SK-N-SH (cell line): ENCODE results near the gene TNFSF18. TPM values are rescaled to one million over a fixed set of nuclear protein-coding genes. Genes with fewer than 3 reads are reported as not detected.

Experiments
- CTCF ChIA-PET: fragments of 300-600, 350-600 bp; formaldehyde crosslinking; extraction: SDS; loops from one replicate; lab custom pipeline; 2021; lab: Yijun Ruan, JAX
- POLR2A ChIA-PET: fragments of 350-600 bp; sonication (Branson Sonifier 250); formaldehyde crosslinking; extraction: SDS; loops from one replicate; lab custom pipeline; 2020; ENCODE audit warnings: antibody characterized with exemption, inconsistent platforms; lab: Yijun Ruan, JAX
- DNase-seq: peaks from one replicate; pipeline ENCODE4 v3.0.0; 2012
- H2AFZ ChIP-seq: fragments of 200-600 bp; sonication (generic); 2 replicates; pipeline ENCODE4 v1.8.1; 2016; ENCODE audit warnings: antibody characterized with exemption, mild to moderate bottlenecking, low read depth
- H3F3A ChIP-seq: fragments of 200-600 bp; sonication (generic); replicated peaks from 2 replicates; pipeline ENCODE3; 2016; ENCODE audit warnings: antibody characterized with exemption, mild to moderate bottlenecking; ENCODE audit not compliant: insufficient read depth
- H3K27ac ChIP-seq, 2 experiments: fragments of 200-500 bp in 1 of 2; fragments of 200-600 bp in 1 of 2; sonication (Bioruptor generic) in 1 of 2; sonication (generic), shearing (Covaris generic) in 1 of 2; 2 replicates each; pipeline versions ENCODE4 v1.5.1 to v1.6.1; 2014 to 2016; ENCODE audit warnings: low read depth in 2 of 2, inconsistent platforms in 1 of 2, low read length in 1 of 2, mild to moderate bottlenecking in 1 of 2, mixed read lengths in 1 of 2
- H3K27me3 ChIP-seq: fragments of 200-600 bp; sonication (generic), shearing (Covaris generic); 2 replicates; pipeline ENCODE4 v1.6.1; 2016; ENCODE audit warnings: mixed run types; ENCODE audit not compliant: insufficient read depth
- H3K36me3 ChIP-seq, 2 experiments: fragments of 200-500 bp in 1 of 2; fragments of 200-600 bp in 1 of 2; sonication (Bioruptor generic) in 1 of 2; sonication (generic) in 1 of 2; replicated peaks in 1 of 2; 2 replicates each; pipeline versions ENCODE3 to v1.5.1; 2014 to 2016; ENCODE audit warnings: low read length in 1 of 2, mild to moderate bottlenecking in 1 of 2; ENCODE audit not compliant: insufficient read depth in 2 of 2, control insufficient read depth in 1 of 2
- H3K4me1 ChIP-seq, 2 experiments: fragments of 200-500 bp in 1 of 2; fragments of 200-600 bp in 1 of 2; sonication (Bioruptor generic) in 1 of 2; sonication (generic), shearing (Covaris generic) in 1 of 2; 2 replicates each; pipeline versions ENCODE4 v1.5.1 to v1.6.1; 2014 to 2016; ENCODE audit warnings: low read depth in 1 of 2, low read length in 1 of 2, mixed run types in 1 of 2; ENCODE audit not compliant: insufficient read depth in 2 of 2, control insufficient read depth in 1 of 2
- H3K4me2 ChIP-seq: fragments of 200-600 bp; sonication (generic), shearing (Covaris generic); 2 replicates; pipeline ENCODE4 v1.6.1; 2017; ENCODE audit warnings: mixed run types
- H3K4me3 ChIP-seq, 2 experiments: fragments of 200-500 bp in 1 of 2; fragments of 200-600 bp in 1 of 2; sonication (Bioruptor generic) in 1 of 2; sonication (generic), shearing (Covaris generic) in 1 of 2; 2 replicates each; pipeline versions ENCODE4 v1.5.1 to v1.8.1; 2014 to 2016; ENCODE audit warnings: low read depth in 2 of 2, inconsistent platforms in 1 of 2, low read length in 1 of 2, mild to moderate bottlenecking in 1 of 2, mixed read lengths in 1 of 2, moderate library complexity in 1 of 2
- H3K79me2 ChIP-seq: fragments of 200-600 bp; sonication (generic); 2 replicates; pipeline ENCODE4 v1.8.1; 2017; ENCODE audit warnings: mild to moderate bottlenecking; ENCODE audit not compliant: insufficient read depth
- H3K9ac ChIP-seq: fragments of 200-600 bp; sonication (generic); 2 replicates; pipeline ENCODE4 v1.6.1; 2017; ENCODE audit warnings: mixed run types
- H3K9me2 ChIP-seq: fragments of 200-600 bp; sonication (generic); 2 replicates; pipeline ENCODE4 v1.6.1; 2017; ENCODE audit warnings: mixed run types
- H3K9me3 ChIP-seq: fragments of 200-600 bp; sonication (generic); 2 replicates; pipeline ENCODE4 v1.6.1; 2017; ENCODE audit warnings: mixed run types, mild to moderate bottlenecking, moderate library complexity
- H4K20me1 ChIP-seq: fragments of 200-600 bp; sonication (generic); 2 replicates; pipeline ENCODE4 v1.6.1; 2017; ENCODE audit warnings: mild to moderate bottlenecking, mixed run types; ENCODE audit not compliant: insufficient read depth
- CTCF ChIP-seq: fragments of 200-600 bp; sonication (generic); IDR thresholded peaks from 2 replicates; pipeline ENCODE4 v1.6.1; 2017; ENCODE audit warnings: antibody characterized with exemption, mild to moderate bottlenecking, moderate library complexity
- EP300 ChIP-seq, 2 experiments: IDR thresholded peaks; 2 replicates each; pipeline versions ENCODE4 v1.4.0 to v1.6.1; 2012; ENCODE audit warnings: borderline replicate concordance in 1 of 2, low read depth in 1 of 2, low read length in 1 of 2
- FOSL2 ChIP-seq: IDR thresholded peaks from 2 replicates; pipeline ENCODE4 v1.4.0; 2012; ENCODE audit warnings: low read depth, mild to moderate bottlenecking, moderate library complexity, borderline replicate concordance
- FOXJ3 ChIP-seq: sonication (generic); formaldehyde crosslinking; IDR thresholded peaks from 2 replicates; pipeline ENCODE4 v1.5.1; 2020; ENCODE audit warnings: mild to moderate bottlenecking, missing genetic modification reagents
- GABPA ChIP-seq: IDR thresholded peaks from 2 replicates; pipeline ENCODE4 v1.4.0; 2012; ENCODE audit warnings: low read depth, mild to moderate bottlenecking
- GATA2 ChIP-seq: sonication (generic); formaldehyde crosslinking; IDR thresholded peaks from 2 replicates; pipeline ENCODE4 v1.5.0; 2020; ENCODE audit warnings: mild to moderate bottlenecking, missing genetic modification reagents
- JUND ChIP-seq: IDR thresholded peaks from 2 replicates; pipeline ENCODE4 v1.4.0; 2012
- MEF2A ChIP-seq: IDR thresholded peaks from 2 replicates; pipeline ENCODE4 v1.4.0; 2012; ENCODE audit warnings: low read depth, borderline replicate concordance
- MXI1 ChIP-seq: IDR thresholded peaks from 2 replicates; pipeline ENCODE4 v1.6.1; 2012; ENCODE audit warnings: mild to moderate bottlenecking, low read depth, low read length, improper control_type of control experiment
- NFIC ChIP-seq: IDR thresholded peaks from 2 replicates; pipeline ENCODE4 v1.4.0; 2012; ENCODE audit warnings: borderline replicate concordance
- POLR2AphosphoS5 ChIP-seq: IDR thresholded peaks from 2 replicates; pipeline ENCODE4 v1.6.1; 2012; ENCODE audit warnings: low read depth, low read length
- RAD21 ChIP-seq: IDR thresholded peaks from 2 replicates; pipeline ENCODE4 v1.6.1; 2012; ENCODE audit warnings: mild to moderate bottlenecking, low read length
- RFX5 ChIP-seq: IDR thresholded peaks from 2 replicates; pipeline ENCODE4 v1.6.1; 2012; ENCODE audit warnings: mild to moderate bottlenecking, improper control_type of control experiment, low read length
- TAF1 ChIP-seq: IDR thresholded peaks from 2 replicates; pipeline ENCODE4 v1.6.1; 2012; ENCODE audit warnings: low read depth, mild to moderate bottlenecking, low read length, moderate library complexity, borderline replicate concordance
- TCF12 ChIP-seq: IDR thresholded peaks from 2 replicates; pipeline ENCODE4 v1.4.0; 2012
- TEAD4 ChIP-seq: IDR thresholded peaks from 2 replicates; pipeline ENCODE4 v1.4.0; 2012; ENCODE audit warnings: mild to moderate bottlenecking, borderline replicate concordance; ENCODE audit not compliant: insufficient read depth
- USF1 ChIP-seq: IDR thresholded peaks from 2 replicates; pipeline ENCODE4 v1.4.0; 2012; ENCODE audit warnings: low read depth, borderline replicate concordance
- USF2 ChIP-seq: fragments of 150-350 bp; IDR thresholded peaks from 2 replicates; pipeline ENCODE4 v1.6.1; 2017; ENCODE audit warnings: antibody characterized with exemption, low read length, low read depth, borderline replicate concordance
- WGBS: methylation state at CpG from one replicate; pipeline ENCODE4 v1.1.6; 2017; ENCODE audit warnings: low lambda C conversion rate; 5-methylcytosine and 5-hydroxymethylcytosine counted together
- polyA plus RNA-seq, 3 experiments: library from polyadenylated mRNA; depleted of rRNA; stranded (reverse); fragments of >200 nt; gene quantifications; 2 replicates each; pipeline ENCODE4 v1.2.3, GENCODE V29; 2012

TNFSF18 gene, protein sequence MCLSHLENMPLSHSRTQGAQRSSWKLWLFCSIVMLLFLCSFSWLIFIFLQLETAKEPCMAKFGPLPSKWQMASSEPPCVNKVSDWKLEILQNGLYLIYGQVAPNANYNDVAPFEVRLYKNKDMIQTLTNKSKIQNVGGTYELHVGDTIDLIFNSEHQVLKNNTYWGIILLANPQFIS
- 1.2 and 2.8 TPM in 2 replicates for polyA plus RNA-seq (2012; rRNA removed)
- polyA plus RNA-seq (2012; cell fraction: cytosol; rRNA removed), result 3.3 and 3.7 TPM in 2 replicates
- 0.38 and 1.0 TPM in 2 replicates for polyA plus RNA-seq (2012; cell fraction: nucleus; rRNA removed)

GRCh38 chr1:173050865-173051264 lies at the start of gene TNFSF18:
Gene TNFSF18 (minus strand): TSS chr1:173050941. CDS start chr1:173050896, 45 bp downstream.
- peak within 1 kb of the TSS; percentile 21; the same call in 1 of the 2 replicates for H3K4me2 ChIP-seq
- no peak for DNase-seq

DNA sequence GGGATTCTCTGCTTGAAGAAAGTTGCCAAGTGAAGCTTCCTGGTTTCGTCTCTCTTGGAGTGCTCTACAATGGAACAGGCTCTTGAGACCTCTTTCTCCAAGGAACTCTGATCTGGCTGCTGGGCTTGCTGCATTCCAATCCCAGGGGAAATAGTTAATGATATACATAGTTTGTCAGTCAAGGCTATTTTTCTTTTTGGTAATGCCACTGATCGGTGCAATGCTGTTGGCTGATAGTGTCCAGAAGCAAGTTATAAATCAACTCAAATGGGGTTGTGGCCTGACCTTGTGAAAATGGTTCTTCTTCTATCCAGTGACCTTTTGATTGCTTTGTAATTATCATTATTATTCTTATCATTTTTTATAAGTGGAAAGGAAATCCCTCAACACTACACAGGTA lies 48.4 kb upstream of the TNFSF18 start:
- H3K9ac ChIP-seq, result no peak overlapping the region
- TF ChIP-seq TAF1 (no peak), TEAD4 (no peak), NFIC (no peak), JUND (no peak), CTCF (no peak), TCF12 (no peak), EP300 (IDR thresholded peaks at IDR 0.05; ENCODE audit: borderline replicate concordance in 1 of 2, low read depth in 1 of 2, low read length in 1 of 2) (no peak), RAD21 (no peak), FOXJ3 (CRISPR knock-in tag) (no peak), POLR2AphosphoS5 (no peak), USF1 (no peak), GATA2 (CRISPR knock-in tag) (no peak), FOSL2 (no peak), MXI1 (no peak)

More at GRCh38 chr1:173050865-173051264, at the start of gene TNFSF18:
- 44% methylated on average over 4 of the region's 4 CpGs for WGBS
- CTCF ChIA-PET, result no interaction called here
- H3K9me2 ChIP-seq, result no peaks in the 10 kb centered on the region
- no peaks in the 10 kb centered on the region for H3K36me3 ChIP-seq
- H3K4me3 ChIP-seq, result peak within 1 kb of the TSS in 1 of 2 experiments; percentile 32; a peak in 1 of 4 replicates
- POLR2A ChIA-PET, result no interaction called here
- H3K4me1 ChIP-seq, result peaks cover 18 to 24% of the 10 kb centered on the region in 2 experiments
- H4K20me1 ChIP-seq, result no peaks in the 10 kb centered on the region
- TF ChIP-seq MEF2A, result no peak
- no peak for TF ChIP-seq GABPA
- TF ChIP-seq FOSL2, result no peak
- no peak for TF ChIP-seq CTCF
- TF ChIP-seq USF2, result no peak
- TF ChIP-seq RFX5, result no peak
- H3K9ac ChIP-seq, result no peak within 1 kb of the TSS
- H3K9me3 ChIP-seq, result no peaks in the 10 kb centered on the region
- H3K79me2 ChIP-seq, result no peaks in the 10 kb centered on the region
- H3F3A ChIP-seq, result peaks cover 12% of the 10 kb centered on the region
- H3K27me3 ChIP-seq, result no peaks in the 10 kb centered on the region
- H2AFZ ChIP-seq, result no peak within 1 kb of the TSS
- H3K27ac ChIP-seq, result peak within 1 kb of the TSS in 1 of 2 experiments; percentile 28; a peak in 1 of 4 replicates

More for the DNA sequence above, 48.4 kb upstream of the TNFSF18 start:
- DNase-seq, result no peak
- no peak overlapping the region for H3K4me3 ChIP-seq
- no peaks in the 10 kb centered on the region for H3K36me3 ChIP-seq
- no peak overlapping the region for H2AFZ ChIP-seq
- WGBS, result 65% methylated on average over 2 of the region's 2 CpGs
- no peaks in the 10 kb centered on the region for H3K27me3 ChIP-seq
- H3K79me2 ChIP-seq, result no peaks in the 10 kb centered on the region
- POLR2A ChIA-PET, result no interaction called here
- no peaks in the 10 kb centered on the region for H3F3A ChIP-seq
- H3K9me2 ChIP-seq, result no peaks in the 10 kb centered on the region
- peaks cover 0 to 5% of the 10 kb centered on the region in 2 experiments; a peak in 2 of 4 replicates for H3K4me1 ChIP-seq
- H4K20me1 ChIP-seq, result no peaks in the 10 kb centered on the region
- H3K27ac ChIP-seq, result no peak overlapping the region
- no peak overlapping the region for H3K4me2 ChIP-seq
- H3K9me3 ChIP-seq, result no peaks in the 10 kb centered on the region
- CTCF ChIA-PET, result no interaction called here
